AML-193 (cell line): ENCODE data around the gene NUB1.
A peak's percentile ranks its signal among the peaks of the same experiment; 100 is the strongest.
"Not testable (repeated sequence)": the region's sequence is repeated elsewhere in the genome, so short reads cannot be mapped to it uniquely, and the experiment has no call there.

ENCODE experiments used
- DNase-seq, 2 experiments: peaks; one replicate each; lab custom pipeline; 2025; lab: John Stamatoyannopoulos, UW

NUB1 gene, protein sequence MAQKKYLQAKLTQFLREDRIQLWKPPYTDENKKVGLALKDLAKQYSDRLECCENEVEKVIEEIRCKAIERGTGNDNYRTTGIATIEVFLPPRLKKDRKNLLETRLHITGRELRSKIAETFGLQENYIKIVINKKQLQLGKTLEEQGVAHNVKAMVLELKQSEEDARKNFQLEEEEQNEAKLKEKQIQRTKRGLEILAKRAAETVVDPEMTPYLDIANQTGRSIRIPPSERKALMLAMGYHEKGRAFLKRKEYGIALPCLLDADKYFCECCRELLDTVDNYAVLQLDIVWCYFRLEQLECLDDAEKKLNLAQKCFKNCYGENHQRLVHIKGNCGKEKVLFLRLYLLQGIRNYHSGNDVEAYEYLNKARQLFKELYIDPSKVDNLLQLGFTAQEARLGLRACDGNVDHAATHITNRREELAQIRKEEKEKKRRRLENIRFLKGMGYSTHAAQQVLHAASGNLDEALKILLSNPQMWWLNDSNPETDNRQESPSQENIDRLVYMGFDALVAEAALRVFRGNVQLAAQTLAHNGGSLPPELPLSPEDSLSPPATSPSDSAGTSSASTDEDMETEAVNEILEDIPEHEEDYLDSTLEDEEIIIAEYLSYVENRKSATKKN

DNA sequence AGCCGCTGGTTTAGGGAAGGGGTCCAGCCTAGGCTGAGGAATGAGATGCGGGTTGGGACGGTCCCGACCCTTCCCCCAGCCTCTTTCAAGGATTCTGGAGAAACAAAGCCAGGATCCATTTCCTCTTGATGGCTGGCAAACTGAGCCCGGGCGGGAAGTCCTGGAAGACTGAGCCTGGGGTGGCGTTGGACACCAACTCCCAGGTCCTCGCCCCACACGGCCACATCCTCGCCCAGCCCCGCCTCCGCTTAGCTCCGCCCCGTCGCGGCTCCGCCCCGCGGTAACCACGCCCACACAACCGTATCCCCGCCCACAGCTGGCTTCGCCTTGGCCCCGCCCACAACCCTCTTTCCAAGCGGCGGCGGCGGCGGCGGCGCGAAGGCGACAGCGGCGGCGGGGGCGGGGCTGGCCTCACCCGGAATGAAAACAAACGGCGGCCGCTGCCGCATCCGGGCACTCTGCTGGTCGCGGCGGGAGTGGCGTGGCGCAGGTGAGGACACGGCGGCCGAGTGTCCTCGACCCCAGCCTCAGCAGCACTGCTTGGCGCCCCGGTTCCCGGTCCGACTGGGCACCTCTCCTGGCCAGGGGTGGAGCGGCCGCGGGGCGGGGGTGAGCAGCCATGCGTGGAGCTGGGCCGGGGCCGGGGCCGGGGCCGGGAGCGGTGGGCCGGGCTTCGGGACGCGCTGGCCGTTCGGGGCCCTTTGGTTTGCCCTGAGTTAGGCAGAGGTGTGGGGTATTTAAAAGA, at the start of gene NUB1:
TSS of gene NUB1 (plus strand) at position 456 of the 745 bp plus-strand sequence. CDS start 3,538 bp downstream, outside the sequence.
- peak; percentile 67 to 70 for DNase-seq

DNA sequence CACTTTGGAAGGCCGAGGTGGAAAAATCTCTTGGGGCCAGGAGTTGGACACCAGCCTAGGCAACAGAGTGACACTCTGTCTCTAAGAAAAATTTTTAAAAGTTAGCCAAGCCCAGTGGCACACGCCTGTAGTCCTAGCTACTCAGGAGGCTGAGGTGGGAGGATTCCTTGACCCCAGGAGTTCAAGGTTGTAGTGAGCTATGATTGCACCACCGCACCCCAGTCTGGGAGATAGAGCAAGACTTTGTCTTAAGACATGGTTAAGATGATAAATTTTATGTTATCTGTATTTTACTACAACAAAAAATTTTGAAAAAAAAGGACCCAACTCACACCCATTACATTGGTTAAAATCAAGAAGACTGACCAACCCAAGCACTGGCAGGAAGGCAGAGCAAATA, 48.8 kb upstream of the NUB1 start:
- DNase-seq, result no peak

DNA sequence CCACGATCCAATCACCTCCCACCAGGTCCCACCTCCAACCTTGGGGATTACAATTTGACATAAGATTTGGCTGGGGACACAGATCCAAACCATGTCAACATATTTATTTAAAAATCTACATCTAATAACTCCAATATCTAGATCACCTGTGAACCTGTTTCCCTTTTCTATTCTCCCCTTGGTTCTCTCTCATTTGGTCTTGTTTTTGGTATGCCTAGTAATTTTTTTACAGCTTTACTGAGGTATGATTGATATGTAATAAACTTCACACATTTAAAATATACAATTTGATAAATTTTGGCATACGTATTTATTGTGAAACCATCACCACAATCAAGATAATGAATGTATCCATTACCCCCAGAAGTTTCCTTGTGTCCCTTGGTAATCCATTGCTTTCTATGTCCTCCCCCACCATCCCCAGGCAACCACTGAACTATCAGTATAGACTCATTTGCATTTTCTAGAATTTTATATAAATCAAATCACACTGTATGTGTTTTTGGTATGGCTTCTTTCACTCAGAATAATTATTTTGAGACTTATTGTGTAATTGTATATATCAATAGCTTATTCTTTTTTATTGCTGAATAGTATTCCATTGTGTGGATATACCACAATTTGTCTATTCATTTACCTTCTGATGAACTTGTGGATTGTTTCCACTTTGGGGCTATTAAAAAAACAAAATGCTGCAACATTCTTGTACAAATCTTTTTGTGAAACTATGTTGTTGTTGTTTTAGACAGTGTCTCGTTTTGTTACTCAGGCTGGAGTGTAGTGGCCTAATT, 45.2 kb upstream of the NUB1 start:
- no peak for DNase-seq

DNA sequence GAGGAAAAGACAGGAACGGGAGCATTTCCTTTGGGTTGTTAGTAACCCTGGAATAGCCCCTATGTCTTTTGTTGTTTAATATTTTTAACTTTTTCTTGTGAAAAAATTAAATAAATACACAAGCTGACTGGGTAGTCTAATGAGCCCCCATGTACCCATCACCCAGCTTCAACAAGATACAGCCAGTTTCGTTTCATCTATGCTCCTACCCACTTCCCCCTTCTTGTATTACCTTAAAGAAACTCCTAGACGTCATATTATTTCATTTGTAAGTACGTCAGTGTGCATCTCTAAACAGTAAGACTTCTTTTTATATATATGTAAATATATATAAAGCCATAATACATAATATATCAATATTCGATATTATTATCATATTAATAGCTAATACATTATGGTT, 42.8 kb upstream of the NUB1 start:
- DNase-seq, result no peak

DNA sequence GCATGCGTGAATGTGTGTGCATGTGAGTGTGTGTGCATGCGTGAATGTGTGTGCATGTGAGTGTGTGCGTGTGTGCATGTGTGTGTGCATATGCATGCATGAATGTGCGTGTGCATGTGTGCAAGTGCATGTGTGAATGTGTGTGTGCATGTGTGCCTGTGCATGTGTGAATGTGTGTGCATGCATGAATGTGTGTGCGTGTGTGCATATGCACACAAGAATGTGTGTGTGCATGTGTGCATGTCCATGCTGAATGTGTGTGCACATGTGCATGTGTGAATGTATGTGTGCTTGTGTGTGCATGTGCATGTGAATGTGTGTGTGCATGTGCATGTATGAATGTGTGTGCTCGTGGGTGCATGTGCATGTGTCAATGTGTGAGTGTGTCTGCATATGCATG, 42.1 kb upstream of the NUB1 start:
- DNase-seq, result no peak

DNA sequence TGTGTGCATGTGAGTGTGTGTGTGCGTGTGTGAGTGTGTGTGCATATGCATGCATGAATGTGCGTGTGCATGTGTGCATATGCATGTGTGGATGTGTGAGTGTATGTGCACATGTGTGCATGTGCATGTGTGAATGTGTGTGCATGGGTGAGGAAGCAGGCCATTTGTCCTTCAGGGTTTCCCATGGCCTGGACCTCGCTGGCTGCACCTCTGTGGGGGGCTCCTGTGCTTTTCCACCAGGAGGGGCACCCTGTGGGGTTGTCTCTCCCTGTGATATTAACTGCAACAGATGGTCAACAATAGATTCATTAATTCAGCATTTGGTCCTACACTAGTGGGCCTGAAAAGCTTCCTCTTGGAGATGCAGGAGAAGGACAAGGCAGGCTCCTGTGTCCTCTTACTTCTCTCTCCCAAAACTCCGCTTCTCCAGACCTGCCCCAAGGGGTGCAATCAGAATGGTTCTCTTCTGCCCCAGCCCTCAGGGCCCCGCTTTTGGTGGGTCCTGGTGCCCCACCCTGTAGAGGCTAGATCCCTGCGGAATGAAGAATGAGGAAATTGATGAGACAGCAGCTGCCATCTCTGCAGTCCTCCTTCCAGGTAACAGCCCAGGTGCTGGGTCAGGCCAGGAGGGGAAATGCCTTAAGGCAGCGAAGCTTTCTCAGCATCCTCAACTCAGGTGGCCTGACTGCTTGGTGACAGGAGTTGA, 41.5 kb upstream of the NUB1 start:
- DNase-seq, result no peak

DNA sequence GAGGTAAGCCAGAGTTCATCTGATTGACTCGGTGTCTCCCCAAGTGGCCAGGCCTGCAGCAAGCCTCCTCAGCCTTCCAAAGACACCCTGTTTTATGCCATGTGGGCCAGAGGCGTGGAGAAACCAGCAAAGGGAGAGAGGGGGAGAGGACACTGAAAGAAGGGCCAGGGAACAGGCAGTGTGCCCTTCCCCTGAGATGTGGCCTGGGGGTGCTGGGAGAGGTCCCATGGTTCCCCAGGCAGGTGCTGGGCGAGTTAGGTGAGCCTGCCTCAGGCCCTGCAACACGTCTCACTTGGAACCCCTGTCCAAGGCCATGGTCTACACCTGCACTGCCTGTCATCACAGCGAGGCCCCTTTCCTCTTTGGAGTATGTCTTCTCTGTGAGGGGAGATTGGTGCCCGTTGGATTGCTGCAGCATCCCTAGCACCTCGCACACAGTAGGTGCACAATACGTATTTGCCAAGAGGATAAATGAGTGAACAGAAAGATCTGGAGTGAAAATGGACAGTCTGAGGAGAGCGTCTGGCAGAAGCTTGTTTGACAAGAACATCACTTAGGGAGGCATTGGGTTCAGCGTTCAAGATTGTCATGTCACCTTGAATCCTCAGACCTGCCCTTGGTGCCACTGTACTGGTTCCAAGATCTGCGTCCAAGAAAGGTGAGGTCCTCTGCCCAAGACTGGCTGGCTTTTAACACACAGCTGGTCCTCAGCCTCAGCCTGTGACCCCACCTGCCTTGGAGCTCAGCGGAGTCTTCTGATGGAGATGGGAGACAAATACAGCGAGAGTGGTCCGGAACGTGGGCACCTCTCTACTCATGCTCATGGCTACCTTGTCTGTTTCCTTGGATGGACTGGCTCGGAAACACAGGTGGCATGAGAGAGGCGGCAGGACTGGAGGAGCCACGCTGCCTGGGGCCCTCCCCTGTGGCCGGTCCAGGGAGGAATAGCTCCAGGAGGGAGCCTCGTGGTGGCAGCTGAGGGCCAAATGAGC, 39.8 kb upstream of the NUB1 start:
- DNase-seq, result no peak

DNA sequence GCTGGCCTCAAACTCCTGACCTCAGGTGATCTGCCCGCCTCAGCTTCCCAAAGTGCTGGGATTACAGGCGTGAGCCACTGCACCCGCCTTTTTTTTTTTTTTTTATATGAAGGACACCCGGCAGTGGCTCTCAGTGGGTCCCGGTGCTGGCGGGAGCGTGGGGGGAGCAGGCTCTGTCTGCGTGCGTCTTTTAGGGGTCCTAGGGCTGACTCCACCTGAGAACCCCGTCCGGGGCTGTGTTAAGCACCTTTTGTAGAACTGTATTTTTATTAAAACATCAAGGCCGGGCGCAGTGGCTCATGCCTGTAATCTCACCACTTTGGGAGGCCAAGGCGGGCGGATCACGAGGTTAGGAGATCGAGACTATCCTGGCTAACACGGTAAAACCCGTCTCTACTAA, 37.4 kb upstream of the NUB1 start:
- not testable (repeated sequence) for DNase-seq

DNA sequence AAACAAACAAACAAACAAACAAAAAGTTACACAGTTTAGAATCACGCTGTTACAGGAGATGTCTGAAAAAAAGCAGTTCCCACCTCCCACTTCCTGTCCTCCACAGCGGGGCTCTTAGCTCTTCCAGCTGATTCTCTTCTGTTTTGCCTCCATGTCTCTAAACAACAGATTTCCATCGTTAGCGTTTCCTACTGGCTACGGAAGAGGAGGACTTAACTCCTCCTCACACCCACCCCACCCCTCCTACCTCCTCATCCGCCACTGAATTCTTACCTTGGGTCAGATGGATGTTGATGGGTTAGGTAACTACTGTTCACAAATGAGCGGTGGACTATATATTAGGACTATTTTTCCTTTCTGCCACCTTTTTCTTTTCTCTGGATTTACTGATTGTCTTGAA, 36.8 kb upstream of the NUB1 start:
- no peak for DNase-seq

DNA sequence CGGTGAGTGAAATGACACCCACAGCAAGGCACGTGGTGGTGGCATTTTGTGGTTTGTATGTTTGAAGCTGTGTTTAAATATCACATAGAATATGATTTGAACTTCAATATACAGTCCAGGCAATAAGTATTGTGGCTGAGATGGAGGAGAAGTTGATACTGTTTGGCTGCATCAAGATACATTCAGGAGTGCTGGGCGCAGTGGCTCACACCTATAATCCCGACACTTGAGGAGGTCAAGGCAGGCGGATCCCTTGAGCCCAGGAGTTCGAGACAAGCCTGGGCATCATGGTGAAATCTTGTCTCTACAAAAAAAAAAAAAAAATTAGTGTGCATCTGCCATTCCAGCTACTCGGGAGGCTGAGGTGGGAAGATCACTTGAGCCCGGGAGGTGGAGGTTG, 35.2 kb upstream of the NUB1 start:
- DNase-seq, result no peak

DNA sequence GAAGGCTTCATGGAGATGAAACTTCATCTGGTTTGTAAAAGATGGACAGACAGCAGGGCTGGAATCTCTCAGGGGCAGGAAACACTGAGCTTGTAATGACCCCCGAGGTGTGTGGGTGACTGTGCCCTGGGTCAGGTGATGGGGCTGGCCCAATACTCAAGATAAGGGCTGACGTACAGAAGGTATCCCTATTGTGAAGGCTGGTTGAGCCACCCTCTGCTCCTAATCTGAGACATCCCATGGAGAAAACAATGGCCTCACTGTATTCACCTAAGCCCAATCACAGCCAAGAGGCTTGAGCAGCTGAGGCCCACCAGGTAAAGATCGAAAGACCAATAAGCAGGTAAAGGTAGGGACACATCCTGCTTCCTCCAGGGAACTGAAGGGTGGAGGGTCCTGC, 34.8 kb upstream of the NUB1 start:
- no peak for DNase-seq

DNA sequence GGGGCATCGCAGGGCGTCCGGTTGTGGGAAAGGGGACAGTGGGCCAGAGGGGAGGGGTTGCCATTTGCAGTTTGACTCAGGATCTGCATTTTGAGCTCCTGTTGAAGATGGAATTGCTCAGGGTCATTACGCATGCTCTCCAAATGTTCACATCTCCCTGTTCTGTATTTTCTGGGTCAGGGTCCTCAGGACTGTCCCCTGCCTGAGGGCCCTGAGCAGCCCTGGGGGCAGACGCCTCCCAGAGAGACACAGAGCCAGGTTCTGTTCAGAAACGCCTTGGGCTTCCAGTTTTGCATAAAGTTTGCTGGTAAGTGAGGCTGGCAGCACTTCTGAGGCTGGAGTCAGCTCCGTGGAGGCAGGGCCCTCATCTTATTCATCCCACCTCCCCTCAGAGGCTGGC, 34.1 kb upstream of the NUB1 start:
- no peak for DNase-seq

DNA sequence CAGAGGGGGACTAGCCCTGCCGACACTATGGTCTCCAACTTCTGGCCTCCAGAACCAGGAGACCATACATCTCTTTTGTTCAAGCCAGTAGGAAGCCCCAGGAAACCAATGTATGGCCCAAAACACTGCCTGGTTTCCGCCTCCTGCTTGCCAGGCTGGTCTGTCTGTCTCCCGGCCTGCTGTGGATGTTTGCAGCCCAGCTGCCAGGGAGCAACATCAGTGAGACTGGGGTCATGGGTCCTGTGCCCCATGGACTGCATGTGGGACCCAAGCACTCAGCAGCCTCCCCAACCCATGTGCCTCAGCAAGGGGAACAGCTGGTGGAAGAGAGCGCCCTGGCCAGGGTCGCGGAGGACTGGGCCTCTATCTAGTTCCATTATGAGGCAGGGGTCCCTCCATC, 33.4 kb upstream of the NUB1 start:
- no peak for DNase-seq

DNA sequence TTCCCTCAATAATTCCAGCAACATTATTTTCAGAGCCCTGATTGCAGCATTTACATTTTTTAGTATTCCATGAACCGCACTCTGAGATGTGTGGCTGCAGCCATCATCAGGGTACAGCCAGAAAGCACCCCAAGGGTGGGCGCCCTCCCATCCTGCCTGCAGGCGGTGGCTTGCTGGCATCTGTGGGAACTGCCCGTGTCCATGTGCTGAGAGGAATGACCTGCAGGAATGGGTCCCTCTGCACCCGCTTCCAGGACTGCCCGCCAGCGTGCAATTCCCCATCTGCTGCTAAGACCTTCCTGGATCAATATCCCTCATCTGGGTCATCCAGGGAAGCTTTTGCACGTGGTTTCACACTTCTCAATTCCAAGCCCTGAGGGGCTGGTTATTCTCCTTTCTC, 32.8 kb upstream of the NUB1 start:
- DNase-seq, result no peak

DNA sequence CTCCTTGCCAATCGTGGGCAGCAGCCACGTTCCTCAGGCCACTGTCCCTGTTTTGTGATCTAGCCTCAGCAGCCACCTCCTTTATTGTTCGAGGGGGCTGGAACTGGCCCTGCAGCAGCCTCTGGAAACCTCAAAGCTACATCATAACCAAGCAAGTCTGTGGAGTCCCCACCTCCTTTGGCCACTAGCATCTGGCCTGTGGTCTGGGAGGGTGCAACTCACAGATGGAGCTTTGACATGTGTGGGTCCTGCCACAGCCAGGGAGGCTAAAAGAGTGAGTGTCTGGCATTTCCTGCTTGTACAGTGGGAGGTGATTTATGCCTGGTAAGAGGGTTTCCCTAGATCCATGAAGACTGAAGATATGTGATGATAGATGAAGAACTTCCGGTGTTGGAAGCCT, 32.3 kb upstream of the NUB1 start:
- DNase-seq, result no peak

DNA sequence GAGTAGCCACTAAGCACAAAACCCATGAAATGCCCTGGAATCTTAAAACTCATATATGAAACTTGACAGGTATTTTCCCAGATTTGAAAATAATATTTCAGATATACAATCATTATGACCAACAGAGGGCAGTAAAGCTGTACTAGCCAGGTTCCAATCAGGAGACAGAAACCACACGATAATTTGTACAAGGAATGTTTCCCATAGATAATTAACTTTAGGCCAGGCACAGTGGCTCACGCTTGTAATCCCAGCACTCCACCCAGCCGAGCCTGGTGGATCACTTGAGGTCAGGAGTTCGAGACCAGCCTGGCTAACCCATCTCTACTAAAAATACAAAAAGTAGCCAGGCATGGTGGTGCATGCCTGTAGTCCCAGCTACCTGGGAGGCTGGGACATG, 31.0 kb upstream of the NUB1 start:
- peak; percentile 24 to 47 for DNase-seq

DNA sequence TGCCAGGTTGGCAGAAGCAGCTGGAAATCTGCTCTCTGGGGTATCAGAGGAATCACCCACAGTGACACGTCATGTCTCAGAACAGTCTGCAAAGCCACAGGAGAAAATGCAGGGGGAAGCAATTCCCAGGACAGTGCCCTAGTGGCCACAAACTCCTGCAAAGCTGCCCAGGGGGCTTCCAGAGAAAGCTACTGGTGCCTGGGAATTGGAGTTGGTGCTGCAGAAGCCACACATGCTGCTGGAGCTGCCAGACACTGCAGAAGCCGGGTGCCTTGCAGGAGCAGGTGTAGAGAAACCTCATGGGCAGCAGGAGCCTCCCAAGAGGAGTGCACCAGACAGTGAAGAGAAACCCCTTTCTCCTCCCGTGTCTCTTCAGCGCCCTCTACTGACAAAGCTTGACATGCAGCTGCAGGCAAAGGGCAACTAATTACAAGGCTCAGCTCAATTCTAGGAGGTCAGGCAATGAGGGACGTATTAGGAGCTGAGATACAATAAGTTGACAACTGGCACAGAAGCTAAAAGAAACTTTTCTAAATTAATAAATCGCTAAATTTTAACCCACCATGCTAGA, 30.2 kb upstream of the NUB1 start:
- DNase-seq, result peak; percentile 29 to 30

DNA sequence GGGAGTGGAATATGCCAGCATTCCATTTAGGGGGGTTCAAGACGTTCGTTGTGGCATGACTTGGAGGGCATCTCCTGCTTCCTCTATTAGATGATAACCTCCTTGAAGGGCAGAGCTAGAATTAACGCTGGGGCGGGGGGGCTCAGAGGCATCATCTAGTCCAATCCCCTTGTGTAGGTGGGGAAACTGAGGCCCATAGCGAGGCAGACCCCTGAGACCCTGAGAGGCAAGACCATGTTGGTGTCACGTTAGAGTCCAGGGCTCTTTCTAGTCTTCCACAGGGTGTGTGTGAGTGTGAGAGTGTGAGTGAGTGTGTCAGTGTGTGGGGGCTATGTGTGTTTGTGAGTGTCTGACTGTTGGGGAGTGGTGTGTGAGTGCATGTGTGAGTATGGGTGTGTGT, 29.3 kb upstream of the NUB1 start:
- DNase-seq, result no peak

DNA sequence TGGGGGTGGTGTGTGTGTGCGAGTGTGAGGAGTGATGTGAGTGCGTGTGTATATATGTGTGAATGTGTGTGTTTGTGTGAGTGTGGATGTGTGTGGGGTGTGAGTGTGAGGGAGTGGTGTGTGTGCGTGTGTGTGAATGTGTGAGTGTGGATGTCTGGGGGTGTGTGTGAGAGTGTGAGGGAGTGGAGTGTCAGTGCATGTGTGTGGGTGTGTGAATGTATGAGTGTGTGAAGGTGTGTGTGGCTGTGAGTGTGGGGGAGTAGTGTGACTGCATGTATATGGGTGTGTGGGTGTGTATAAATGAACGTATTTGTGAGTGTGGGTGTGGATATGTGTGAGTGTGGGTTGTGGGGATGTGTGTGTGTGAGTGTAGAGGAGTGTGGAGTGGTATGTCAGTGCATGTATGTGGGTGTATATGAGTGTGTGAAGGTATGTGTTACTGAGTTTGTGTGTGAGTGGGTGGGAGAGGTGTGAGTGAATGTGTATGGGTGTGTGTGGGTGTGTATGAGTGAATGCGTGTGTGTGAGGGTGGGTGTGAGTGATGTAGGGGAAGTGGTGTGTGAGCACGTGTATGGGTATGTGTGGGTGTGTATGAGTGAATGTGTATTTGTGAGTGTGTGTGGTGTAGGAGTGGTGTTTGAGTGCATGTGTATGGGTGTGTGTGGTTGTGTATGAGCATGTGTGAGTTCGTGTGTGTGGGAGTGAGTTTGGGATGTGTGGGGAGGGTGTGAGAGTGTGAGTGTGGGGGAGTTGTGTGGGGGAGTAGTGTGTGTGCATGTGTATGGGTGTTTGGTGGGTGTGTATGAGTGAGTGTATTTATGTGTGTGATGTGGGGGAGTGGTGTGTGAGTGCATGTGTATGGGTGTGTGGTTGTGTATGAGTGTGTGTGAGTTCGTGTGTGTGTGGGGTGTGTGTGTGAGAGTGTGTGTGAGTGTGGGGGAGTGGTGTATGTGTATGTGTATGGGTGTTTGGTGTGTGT, 28.5 kb upstream of the NUB1 start:
- no peak for DNase-seq
